ENCODE data around the gene SCAF4.

GRCh38 chr21:31677047-31677446, 54.9 kb downstream of the SCAF4 start:
- no peak for TF ChIP-seq CTCF (conservative IDR thresholded peaks at IDR 0.05)
- no peak for TF ChIP-seq ZFX (IDR thresholded peaks at IDR 0.05)

Data from C4-2B (cell line).